Measurements from ENCODE around the gene EDIL3. TPM values are rescaled to one million over a fixed set of nuclear protein-coding genes. Genes with fewer than 3 reads are reported as not detected.

EDIL3 gene
- total and polyA plus RNA-seq, 2 donors (not counting 1 experiment from before 2014, with no cell fraction given) = not detected

GRCh38 chr5:83965441-83965840 lies 419.2 kb downstream of the EDIL3 start:
- Histone ChIP-seq H3K9me3 (ENCODE audit: control extremely low read depth in 1 of 3, control insufficient read depth in 2 of 3, insufficient read depth in 1 of 3, low read length in 2 of 3) (no peaks in the 10 kb centered on the region), H3K4me2 (replicated peaks; ENCODE audit: low read depth, low read length, poor library complexity, severe bottlenecking) (no peak overlapping the region), H3K27ac (ENCODE audit: low read length in 2 of 2) (no peak overlapping the region), H4K20me1 (ENCODE audit: control insufficient read depth, insufficient read depth, low read length, poor library complexity, severe bottlenecking) (no peaks in the 10 kb centered on the region), H2AFZ (ENCODE audit: insufficient read depth, low read depth, low read length, poor library complexity, severe bottlenecking) (no peak overlapping the region), H3K4me3 (ENCODE audit: control extremely low read depth in 1 of 5, extremely low read depth in 1 of 5, insufficient read depth in 1 of 5, low read depth in 2 of 5, low read length in 4 of 5) (no peak overlapping the region), H3K4me1 (ENCODE audit: control insufficient read depth in 2 of 2, insufficient read depth in 2 of 2, low read length in 2 of 2) (no peaks in the 10 kb centered on the region), H3K27me3 (replicated peaks in 1 of 4; ENCODE audit: control extremely low read depth in 1 of 4, control insufficient read depth in 3 of 4, insufficient read depth in 4 of 4, low read length in 3 of 4) (no peaks in the 10 kb centered on the region), H3K9ac (ENCODE audit: low read length) (no peak overlapping the region), H3K79me2 (ENCODE audit: control insufficient read depth, insufficient read depth, low read length) (no peaks in the 10 kb centered on the region), H3K36me3 (replicated peaks in 1 of 2; ENCODE audit: control extremely low read depth in 1 of 2, control insufficient read depth in 1 of 2, extremely low read depth in 1 of 2, insufficient read depth in 2 of 2, low read length in 1 of 2) (no peaks in the 10 kb centered on the region)
- ChIA-PET CTCF (no interaction called here), POLR2A (no interaction called here)
- no peak overlapping the region for H3K27ac Mint-ChIP-seq
- ATAC-seq (ENCODE audit: low read depth) (no peak), DNase-seq (no peak)
- H3K9me3 Mint-ChIP-seq (ENCODE audit: insufficient read depth) = no peaks in the 10 kb centered on the region
- H3K27me3 Mint-ChIP-seq = no peaks in the 10 kb centered on the region
- TF ChIP-seq, protein P1, sequence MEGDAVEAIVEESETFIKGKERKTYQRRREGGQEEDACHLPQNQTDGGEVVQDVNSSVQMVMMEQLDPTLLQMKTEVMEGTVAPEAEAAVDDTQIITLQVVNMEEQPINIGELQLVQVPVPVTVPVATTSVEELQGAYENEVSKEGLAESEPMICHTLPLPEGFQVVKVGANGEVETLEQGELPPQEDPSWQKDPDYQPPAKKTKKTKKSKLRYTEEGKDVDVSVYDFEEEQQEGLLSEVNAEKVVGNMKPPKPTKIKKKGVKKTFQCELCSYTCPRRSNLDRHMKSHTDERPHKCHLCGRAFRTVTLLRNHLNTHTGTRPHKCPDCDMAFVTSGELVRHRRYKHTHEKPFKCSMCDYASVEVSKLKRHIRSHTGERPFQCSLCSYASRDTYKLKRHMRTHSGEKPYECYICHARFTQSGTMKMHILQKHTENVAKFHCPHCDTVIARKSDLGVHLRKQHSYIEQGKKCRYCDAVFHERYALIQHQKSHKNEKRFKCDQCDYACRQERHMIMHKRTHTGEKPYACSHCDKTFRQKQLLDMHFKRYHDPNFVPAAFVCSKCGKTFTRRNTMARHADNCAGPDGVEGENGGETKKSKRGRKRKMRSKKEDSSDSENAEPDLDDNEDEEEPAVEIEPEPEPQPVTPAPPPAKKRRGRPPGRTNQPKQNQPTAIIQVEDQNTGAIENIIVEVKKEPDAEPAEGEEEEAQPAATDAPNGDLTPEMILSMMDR (IDR thresholded peaks at IDR 0.05) = no peak
- no peak for TF ChIP-seq EZH2 (IDR thresholded peaks at IDR 0.05; ENCODE audit: borderline replicate concordance, insufficient read depth, low read depth, low read length, poor library complexity, severe bottlenecking)
- H3K4me1 Mint-ChIP-seq = no peaks in the 10 kb centered on the region
- intact Hi-C loops (cut with micrococcal nuclease) = no loop called here
- no peak overlapping the region for H3K4me3 Mint-ChIP-seq
- WGBS (ENCODE audit: insufficient coverage) = 0% methylated on average over 2 of the region's 3 CpGs

- Histone ChIP-seq H4K20me1 (ENCODE audit: control insufficient read depth, insufficient read depth, low read length, poor library complexity, severe bottlenecking) (no peaks in the 10 kb centered on the region), H3K27ac (ENCODE audit: low read length in 2 of 2) (no peak overlapping the region), H3K9ac (ENCODE audit: low read length) (no peak overlapping the region), H3K36me3 (replicated peaks in 1 of 2; ENCODE audit: control extremely low read depth in 1 of 2, control insufficient read depth in 1 of 2, extremely low read depth in 1 of 2, insufficient read depth in 2 of 2, low read length in 1 of 2) (no peaks in the 10 kb centered on the region), H3K9me3 (ENCODE audit: control extremely low read depth in 1 of 3, control insufficient read depth in 2 of 3, insufficient read depth in 1 of 3, low read length in 2 of 3) (no peaks in the 10 kb centered on the region), H3K4me3 (ENCODE audit: control extremely low read depth in 1 of 5, extremely low read depth in 1 of 5, insufficient read depth in 1 of 5, low read depth in 2 of 5, low read length in 4 of 5) (no peak overlapping the region), H3K79me2 (ENCODE audit: control insufficient read depth, insufficient read depth, low read length) (no peaks in the 10 kb centered on the region), H3K4me1 (ENCODE audit: control insufficient read depth in 2 of 2, insufficient read depth in 2 of 2, low read length in 2 of 2) (no peaks in the 10 kb centered on the region), H3K27me3 (replicated peaks in 1 of 4; ENCODE audit: control extremely low read depth in 1 of 4, control insufficient read depth in 3 of 4, insufficient read depth in 4 of 4, low read length in 3 of 4) (no peaks in the 10 kb centered on the region), H2AFZ (ENCODE audit: insufficient read depth, low read depth, low read length, poor library complexity, severe bottlenecking) (no peak overlapping the region), H3K4me2 (replicated peaks; ENCODE audit: low read depth, low read length, poor library complexity, severe bottlenecking) (no peak overlapping the region)
- Mint-ChIP-seq H3K4me1 (no peaks in the 10 kb centered on the region), H3K9me3 (ENCODE audit: insufficient read depth) (no peaks in the 10 kb centered on the region), H3K27ac (no peak overlapping the region), H3K27me3 (no peaks in the 10 kb centered on the region), H3K4me3 (no peak overlapping the region)
- no peak for DNase-seq
- ChIA-PET CTCF (no interaction called here), POLR2A (no interaction called here)
- intact Hi-C loops (cut with micrococcal nuclease) = no loop called here
- no peak for ATAC-seq (ENCODE audit: low read depth)
- no CpG with 5 or more reads among the region's 1 CpG for WGBS (ENCODE audit: insufficient coverage)
- TF ChIP-seq, protein P1 (IDR thresholded peaks at IDR 0.05) = no peak
- TF ChIP-seq EZH2 (IDR thresholded peaks at IDR 0.05; ENCODE audit: borderline replicate concordance, insufficient read depth, low read depth, low read length, poor library complexity, severe bottlenecking) = no peak
Measured at GRCh38 chr5:83964271-83964670, 420.4 kb downstream of the EDIL3 start.

Data from B cell (primary cell).